22Rv1 (cell line): ENCODE results near the gene SMARCA1.

ENCODE experiments used
- ZFX ChIP-seq: fragments of 450-650 bp; IDR thresholded peaks from 2 replicates; pipeline ENCODE4 v1.6.1; 2017; ENCODE audit warnings: antibody characterized with exemption, borderline replicate concordance
- TF ChIP-seq, protein P1 (sequence below): fragments of 450-650 bp; IDR thresholded peaks from 2 replicates; pipeline ENCODE4 v1.5.1; 2017; ENCODE audit warnings: mild to moderate bottlenecking

DNA sequence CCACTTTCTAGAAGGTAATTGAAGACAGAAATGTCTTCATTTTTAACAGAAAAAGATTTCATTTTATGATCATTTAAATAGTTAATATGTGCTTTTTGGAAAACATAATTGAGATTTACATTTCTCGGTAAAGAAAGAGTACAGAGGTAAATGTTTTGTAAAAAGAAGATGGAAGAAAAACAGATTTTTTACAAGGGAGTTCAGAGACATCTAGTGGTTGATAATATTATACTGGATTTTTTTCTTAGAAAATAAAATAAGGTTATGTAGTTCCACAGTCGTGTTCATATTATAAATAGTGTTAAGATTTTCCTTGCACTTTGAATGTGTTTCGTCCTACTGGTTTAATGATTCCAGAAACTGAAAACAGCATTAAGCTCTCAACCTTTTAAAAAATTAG is 60.6 kb downstream of the SMARCA1 start:
- no peak for TF ChIP-seq ZFX
- TF ChIP-seq, protein P1, sequence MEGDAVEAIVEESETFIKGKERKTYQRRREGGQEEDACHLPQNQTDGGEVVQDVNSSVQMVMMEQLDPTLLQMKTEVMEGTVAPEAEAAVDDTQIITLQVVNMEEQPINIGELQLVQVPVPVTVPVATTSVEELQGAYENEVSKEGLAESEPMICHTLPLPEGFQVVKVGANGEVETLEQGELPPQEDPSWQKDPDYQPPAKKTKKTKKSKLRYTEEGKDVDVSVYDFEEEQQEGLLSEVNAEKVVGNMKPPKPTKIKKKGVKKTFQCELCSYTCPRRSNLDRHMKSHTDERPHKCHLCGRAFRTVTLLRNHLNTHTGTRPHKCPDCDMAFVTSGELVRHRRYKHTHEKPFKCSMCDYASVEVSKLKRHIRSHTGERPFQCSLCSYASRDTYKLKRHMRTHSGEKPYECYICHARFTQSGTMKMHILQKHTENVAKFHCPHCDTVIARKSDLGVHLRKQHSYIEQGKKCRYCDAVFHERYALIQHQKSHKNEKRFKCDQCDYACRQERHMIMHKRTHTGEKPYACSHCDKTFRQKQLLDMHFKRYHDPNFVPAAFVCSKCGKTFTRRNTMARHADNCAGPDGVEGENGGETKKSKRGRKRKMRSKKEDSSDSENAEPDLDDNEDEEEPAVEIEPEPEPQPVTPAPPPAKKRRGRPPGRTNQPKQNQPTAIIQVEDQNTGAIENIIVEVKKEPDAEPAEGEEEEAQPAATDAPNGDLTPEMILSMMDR, result peak; percentile 18
